OCI-LY3 (cell line): Measurements from ENCODE around the gene PRKRA.

Experiments used
- CTCF ChIP-seq: fragments of 200-600, 300-600 bp; sonication (generic); IDR thresholded peaks from 2 replicates; pipeline ENCODE4 v1.5.1; 2014; ENCODE audit warnings: antibody characterized with exemption, low read length, low read depth
- EZH2phosphoT487 ChIP-seq: fragments of 200-600 bp; shearing (Covaris generic); IDR thresholded peaks from 2 replicates; pipeline ENCODE4 v1.6.1; 2018; ENCODE audit warnings: antibody characterized with exemption, mixed run types, low read depth

DNA sequence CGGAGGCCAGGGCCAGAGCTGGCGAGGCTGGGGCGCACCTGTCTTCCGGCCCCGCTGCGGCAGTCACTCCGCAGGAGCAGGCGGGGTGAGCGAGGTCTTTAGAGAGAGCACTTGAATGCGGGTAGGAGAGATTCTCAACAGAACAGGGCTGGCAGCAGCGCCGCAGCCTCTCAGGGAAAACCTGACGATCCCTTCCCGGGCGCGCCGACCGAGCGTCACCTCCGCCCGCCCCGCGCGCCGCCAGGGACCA is 526 bp downstream of the PRKRA start:
- TF ChIP-seq CTCF, result no peak
- no peak for TF ChIP-seq EZH2phosphoT487
